ENCODE results near the gene AKR1D1.
"Not testable (repeated sequence)": the region's sequence is repeated elsewhere in the genome, so short reads cannot be mapped to it uniquely, and the experiment has no call there.

The AKR1D1 gene, protein sequence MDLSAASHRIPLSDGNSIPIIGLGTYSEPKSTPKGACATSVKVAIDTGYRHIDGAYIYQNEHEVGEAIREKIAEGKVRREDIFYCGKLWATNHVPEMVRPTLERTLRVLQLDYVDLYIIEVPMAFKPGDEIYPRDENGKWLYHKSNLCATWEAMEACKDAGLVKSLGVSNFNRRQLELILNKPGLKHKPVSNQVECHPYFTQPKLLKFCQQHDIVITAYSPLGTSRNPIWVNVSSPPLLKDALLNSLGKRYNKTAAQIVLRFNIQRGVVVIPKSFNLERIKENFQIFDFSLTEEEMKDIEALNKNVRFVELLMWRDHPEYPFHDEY

DNA sequence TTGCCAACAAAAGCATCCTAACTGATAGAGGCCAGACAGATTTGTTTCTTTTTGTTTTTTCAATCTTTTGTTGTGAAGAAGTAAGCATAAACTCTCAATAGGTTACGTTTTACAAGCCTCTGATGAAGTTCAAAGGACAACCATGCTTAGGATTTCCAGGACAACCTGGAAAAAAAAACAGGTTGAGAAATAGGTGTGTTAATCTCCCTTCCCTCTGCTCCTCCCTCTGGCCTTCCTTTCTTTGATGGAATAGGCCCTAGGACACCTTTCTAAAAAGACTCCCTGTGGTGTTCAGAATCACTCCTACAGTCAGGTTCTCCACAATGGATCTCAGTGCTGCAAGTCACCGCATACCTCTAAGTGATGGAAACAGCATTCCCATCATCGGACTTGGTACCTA lies at the start of gene AKR1D1:
TSS of gene AKR1D1 (plus strand) at position 264 of the 400 bp plus-strand sequence. CDS start at position 324, 60 bp downstream.
- FAIRE-seq: no peak

DNA sequence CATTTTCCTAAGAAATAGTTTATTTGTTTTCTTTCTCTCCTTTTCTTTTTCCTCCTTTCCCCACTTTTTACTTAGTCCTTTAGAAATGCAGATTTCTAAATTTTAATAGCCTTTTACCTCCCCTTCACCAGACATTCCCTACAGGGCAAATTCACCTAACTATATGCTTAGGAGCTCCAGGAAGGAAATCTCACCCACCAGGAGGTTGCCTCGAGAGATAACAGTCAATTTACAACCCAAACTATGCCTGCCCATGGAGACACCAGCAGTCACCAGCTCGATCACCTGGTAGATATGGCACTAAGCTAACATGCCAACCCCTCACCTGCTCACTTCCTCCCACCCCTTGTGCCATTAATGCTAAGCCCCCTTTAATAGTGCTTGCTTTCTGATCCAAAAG lies 49.2 kb upstream of the AKR1D1 start:
- FAIRE-seq: no peak

DNA sequence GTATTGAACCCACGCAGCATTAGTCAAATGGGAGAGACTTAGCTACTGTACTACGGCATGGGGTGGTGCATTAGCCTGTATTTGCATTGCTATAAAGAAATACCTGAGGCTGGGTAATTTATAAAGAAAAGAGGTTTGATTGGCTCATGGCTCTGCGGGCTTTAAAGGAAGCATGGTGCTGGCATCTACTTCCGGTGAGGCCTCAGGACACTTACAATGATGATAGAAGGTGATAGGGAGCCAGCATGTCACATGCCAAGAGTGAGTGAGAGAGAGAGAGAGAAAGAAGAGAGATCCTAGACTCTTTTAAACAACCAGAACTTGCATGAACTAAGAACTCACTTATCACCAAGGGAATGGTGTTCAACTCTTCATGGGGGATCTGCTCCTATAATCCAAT lies 47.1 kb upstream of the AKR1D1 start:
- no peak for FAIRE-seq

DNA sequence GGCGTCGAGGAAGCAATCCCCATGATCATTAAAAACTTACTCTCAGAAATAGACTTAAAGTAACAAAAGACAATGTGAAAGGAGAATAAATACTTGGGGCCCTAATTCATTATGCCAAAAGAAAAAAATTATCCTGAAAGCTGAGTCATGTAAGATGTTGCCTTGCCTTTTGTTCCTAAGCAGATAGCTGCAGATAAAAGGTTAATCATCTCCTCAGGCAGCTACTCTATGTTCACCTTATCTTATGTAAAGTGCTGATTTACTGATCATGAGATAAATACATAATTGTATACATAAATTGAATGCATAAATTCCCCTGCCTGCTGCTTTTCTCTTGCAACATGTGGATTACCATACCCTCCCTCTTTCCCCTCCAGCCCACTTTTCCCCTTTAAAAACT lies 46.3 kb upstream of the AKR1D1 start:
- no peak for FAIRE-seq

DNA sequence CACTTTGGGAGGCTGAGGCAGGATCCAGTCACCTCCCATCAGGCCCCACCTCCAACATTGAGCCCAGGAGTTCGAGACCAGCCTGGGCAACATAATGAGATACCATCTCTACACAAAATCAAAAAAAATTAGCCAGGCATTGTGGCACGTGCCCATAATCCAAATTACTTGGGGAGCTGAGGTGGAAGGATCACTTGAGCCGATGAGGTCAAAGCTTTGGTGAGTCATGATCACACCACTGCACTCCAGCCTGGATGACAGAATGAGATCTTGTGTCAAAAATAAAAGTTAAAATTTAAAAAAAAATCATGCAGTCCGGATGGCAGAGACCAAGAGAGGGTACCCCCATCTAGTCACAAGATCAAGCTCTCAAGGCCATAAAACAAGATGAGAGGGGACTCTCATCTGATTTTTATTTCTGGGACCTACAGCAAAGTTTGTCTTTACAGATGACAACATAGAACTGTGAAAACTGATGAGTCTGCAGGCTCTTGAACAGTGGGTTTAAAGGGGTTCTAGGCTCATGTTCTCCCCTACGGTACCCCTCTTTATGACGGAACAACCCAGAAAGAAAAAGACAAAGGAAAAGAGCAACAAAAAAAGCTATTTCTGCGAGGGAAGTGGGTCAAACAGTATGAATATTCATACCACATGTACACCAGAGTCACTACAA lies 45.4 kb upstream of the AKR1D1 start:
- no peak for FAIRE-seq

DNA sequence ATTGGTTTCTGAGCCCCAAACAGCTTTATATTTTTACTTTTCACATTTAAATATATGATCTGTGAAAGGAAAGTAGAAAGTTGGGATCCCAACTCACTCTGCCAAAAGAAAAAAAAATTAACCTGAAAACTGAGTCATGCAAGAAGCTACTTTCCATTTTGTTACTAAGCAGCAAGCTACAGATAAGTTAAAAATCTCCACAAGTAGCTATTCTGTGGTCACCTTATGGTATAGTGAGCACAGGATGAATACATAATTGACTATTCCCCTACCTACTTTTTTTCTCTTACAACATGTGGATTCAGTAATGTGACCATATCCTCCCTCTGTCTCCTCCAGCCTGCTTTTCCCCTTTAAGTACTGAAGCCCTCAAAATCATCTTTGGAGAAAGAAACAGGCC lies 44.1 kb upstream of the AKR1D1 start:
- no peak for FAIRE-seq

DNA sequence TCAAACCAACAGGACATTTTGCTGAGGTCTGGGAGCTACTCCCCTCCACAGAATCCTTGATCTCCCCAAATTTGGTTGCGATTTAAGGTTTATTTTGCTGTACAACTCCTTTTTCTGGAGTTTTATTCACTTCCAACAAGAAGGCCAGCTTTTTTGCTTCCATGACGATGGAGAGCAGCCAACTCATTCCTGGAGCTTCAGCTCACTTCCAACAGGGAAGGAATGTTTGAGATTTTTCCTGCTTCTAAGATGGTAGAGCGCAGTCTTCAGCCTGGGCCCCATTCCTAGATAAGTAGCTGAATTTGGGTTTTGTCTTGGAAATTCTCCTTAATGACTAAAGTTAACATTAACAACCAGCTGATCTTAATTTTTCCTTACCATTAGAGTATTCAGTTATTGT lies 43.5 kb upstream of the AKR1D1 start:
- no peak for FAIRE-seq

DNA sequence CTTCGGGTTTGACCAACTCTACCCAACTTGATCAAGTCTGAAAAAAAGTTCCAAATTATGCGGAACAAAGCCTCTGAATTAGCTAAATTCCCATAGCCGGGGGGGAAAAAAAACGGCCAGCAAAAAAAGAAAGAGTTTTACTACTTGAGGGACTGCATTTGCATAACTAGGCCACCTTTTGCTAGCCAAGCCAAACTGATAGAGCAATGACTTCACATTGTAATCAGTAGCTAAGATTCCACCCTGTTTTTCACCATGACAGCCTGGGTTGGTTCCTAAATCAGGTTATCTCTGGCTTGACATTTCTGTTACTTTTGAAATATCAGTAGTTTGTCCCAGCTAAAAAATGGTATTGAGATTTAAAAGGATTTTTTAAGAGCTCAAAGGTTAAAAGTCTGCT lies 43.0 kb upstream of the AKR1D1 start:
- FAIRE-seq: no peak

DNA sequence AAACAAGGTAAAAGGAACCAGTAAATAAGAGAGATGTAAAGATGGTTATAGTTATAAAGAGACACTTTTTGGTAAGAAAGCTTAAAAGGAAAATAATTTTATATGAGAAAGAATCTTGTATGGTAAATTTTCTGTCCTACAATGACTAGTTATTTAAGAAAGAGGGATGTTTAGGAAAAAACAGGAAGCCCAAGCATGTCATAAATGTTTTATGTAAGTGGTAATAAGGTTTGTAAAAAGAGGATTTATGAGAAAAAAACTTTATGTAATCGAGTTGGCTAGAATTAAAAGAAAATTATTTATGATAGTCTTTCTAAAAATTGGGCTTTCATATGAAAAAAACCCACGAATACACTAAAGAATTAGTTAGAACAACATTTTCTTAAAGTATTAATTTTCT lies 40.1 kb upstream of the AKR1D1 start:
- FAIRE-seq: peak; percentile 21

DNA sequence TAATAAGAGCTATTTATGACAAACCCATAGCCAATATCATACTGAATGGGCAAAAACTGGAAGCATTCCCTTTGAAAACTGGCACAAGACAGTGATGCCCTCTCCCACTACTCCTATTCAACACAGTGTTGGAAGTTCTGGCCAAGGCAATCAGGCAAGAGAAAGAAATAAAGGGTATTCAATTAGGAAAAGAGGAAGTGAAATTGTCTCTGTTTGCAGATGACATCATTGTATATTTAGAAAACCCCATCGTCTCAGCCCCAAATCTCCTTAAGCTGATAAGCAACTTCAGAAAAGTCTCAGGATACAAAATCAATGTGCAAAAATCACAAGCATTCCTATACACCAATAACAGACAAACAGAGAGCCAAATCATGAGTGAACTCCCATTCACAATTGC lies 36.2 kb upstream of the AKR1D1 start:
- not testable (repeated sequence) for FAIRE-seq

DNA sequence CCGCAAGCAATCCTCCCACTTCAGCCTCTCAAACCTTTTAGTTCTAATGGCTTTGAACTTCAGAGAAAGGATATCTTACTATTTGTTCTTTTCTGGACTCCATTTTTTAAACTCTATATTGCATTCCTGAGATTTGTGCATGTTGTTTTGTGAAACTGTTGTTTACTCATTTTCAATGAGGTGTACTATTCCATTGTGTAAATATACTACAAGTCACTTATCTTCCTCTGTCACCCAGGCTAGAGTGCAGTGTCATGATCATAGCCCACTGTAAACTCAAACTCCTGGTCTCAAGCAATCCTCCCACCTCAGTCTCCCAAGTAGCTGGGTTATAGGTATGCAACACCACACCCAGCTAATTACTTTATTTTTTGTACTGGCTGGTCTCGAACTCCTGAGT lies 31.4 kb upstream of the AKR1D1 start:
- no peak for FAIRE-seq

DNA sequence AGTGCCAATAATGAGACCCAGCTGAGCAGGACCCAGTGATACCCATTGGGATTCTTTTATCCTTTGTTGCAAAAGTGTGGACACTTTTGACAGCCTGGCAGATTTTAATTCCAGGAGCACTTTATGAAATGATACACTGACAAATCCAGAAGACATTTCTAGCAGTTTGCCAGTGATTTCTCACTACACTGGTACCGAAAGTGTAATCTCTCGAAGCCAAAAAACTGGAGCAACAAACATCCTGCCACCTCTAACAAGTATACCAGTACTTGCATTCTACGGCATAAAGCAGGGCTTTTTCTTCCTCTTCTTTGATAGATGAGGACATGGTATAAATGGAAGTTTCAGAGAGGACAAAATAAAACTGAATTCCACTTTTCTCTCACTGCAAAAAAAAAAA lies 28.4 kb upstream of the AKR1D1 start:
- FAIRE-seq: no peak

DNA sequence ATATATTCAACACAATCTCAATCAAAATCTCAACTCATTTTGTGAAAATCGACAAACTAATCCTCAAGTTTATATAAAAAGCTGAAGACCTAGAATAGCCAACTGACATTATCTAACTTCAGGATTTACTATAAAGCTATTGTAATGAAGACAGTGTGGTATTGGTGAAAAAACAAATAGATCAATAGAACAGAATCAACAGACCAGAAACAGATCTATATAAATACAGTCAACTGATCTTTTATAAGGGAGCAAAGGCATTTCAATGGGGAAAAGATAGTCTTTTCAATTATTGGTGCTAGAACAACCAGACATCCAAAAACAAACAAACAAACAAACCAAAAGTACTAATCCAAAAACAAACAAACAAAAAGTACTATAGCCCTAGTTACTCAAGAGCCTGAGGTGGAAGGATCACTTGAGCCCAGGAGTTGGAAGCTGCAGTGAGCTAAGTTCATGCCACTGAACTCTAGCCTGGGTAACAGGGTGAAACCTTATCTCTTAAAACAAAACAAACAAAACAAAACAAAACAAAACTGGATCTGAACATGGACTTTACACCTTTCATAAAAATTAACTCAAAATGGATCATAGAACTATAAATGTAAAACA lies 26.6 kb upstream of the AKR1D1 start:
- FAIRE-seq: no peak

DNA sequence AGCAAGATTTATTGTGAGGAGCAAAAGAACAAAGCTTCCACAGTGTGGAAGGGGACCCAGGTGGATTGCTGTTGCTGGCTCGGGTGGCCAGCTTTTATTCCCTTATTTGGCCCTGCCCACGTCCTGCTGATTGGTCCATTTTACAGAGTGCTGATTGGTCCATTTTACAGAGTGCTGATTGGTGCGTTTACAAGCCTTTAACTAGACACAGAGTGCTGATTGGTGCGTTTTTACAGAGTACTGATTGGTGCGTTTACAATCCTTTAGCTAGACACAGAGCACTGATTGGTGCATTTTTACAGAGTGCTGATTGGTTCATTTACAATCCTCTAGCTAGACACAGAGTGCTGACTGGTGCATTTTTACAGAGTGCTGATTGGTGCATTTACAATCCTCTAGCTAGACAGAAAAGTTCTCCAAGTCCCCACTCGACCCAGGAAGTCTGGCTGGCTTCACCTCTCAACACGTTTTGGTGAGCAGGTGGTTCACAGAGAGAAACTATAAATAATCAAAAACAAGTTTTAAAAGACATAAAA lies 24.5 kb upstream of the AKR1D1 start:
- not testable (repeated sequence) for FAIRE-seq

DNA sequence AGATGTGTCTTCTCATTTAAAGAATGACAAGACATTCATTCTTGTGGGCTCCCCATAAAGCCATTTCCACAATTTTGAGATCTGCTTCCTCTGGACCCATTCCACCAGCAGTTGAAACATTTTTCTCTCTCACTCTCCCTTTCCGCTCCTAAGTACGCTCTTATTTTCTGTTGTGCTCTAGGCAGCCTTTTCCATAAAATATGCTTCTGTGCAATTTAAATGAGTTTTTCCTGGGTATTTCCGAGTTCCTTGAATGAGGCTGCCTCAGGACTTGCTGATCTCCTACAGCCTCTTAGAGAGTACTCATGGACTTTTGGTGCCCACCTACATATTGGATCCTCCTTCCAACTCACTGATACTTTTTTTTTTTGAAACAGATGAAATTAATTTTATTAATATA lies 23.6 kb upstream of the AKR1D1 start:
- FAIRE-seq: no peak

DNA sequence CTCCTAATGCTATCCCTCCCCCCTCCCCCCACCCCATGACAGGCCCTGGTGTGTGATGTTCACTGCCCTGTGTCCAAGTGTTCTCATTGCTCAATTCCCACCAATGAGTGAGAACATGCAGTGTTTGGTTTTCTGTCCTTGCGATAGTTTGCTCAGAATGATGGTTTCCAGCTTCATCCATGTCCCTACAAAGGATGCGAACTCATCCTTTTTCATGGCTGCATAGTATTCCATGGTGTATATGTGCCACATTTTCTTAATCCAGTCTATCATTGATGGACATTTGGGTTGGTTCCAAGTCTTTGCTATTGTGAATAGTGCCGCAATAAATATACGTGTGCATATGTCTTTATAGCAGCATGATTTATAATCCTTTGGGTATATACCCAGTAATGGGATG lies 20.6 kb upstream of the AKR1D1 start:
- not testable (repeated sequence) for FAIRE-seq

DNA sequence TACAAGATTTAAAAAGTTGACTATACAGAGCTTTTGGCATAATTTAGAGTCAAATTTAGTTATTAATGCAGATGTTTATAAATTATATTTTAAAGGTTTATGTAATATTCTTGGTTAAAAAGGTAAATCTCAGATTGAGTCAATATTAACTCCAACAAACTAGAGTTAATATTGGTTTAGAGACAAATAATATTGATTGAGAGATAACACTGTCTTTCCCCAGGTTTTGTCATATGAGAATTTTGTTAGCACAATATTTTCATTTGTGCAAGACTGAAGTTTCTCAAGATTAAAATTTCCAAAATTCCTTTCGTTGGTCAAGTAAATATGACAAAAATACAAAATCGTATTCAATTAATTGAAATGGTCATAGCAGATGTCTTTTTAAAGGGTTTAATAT lies 12.9 kb upstream of the AKR1D1 start:
- FAIRE-seq: peak; percentile 43

DNA sequence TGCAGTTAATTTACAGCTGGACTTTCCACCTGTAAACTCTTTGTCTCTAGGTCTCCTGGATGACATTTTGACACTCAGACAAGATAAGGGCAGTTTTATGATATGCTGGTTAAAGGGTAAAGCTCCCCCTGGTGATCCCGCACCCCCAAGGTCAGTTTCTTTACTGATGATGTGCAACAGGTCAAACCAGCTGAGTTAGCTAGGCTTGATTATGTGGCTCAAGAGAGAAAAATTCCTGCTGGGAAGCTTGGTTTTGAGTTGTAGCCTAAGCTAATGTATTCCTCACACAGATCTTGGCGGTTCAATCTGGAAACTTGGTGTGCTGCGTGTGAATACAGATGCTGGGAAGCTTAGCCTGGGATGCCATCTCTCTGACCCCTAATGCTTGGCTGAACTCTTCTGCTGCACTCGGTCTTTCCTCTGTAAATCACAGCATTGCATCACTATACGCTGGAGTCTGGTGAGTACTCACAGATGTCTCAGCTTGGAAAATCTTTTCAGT lies 11.4 kb upstream of the AKR1D1 start:
- no peak for FAIRE-seq

DNA sequence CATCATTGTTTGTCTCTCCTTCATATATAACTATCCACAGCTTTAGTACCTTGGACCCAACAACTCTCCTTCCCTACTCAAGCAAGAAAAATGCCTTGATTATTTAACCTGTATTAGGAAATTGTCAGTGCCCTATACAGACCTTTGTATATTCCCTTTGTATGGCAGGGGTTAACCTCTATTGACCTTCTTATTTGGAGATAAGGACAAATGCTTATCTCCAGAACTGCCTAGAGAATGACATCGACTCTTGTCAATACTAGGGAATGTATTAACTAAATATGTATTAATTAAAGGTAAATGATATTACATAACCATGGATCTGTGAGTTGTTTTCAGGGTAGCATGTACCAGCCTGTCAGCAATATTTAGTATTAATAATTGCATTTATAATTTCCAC lies 10.4 kb upstream of the AKR1D1 start:
- no peak for FAIRE-seq

DNA sequence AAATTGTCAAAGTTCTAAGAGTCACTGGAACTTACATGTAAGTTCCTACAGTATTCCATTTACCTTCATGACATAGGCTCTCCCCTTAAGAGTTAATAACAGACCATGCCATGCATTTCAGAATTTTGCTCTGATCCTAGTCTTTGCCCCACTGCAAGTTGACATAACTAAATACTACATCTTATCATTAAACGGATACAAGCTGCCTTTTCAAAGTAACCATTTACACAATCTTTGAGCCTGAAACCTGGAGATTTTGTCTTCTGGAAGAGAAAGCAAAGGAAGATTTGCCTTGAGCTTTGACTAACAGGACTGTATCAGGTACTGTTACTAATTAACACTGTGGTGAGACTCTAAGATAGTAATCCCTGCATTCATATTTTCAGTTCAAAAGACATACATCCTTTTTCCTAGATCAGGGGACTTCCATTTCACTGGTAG lies 9.3 kb upstream of the AKR1D1 start:
- FAIRE-seq: no peak

DNA sequence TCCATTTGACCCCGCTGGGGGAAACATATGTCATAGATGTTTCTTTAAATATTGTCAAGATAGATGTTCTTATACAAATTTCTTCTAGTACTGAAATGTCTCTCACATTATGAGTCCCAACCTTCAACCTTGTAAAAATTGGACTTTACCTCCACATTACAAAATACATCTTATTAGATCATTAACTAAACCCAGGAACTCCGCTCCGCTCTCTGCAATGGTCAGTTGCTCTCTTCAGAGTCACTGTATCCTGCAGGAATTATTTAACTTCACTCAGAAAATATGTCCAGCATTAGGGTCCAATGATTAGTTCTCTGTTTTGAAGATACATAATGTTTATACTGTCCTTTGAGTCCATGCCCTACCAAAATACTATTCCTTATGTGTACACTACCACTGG lies 8.5 kb upstream of the AKR1D1 start:
- no peak for FAIRE-seq

DNA sequence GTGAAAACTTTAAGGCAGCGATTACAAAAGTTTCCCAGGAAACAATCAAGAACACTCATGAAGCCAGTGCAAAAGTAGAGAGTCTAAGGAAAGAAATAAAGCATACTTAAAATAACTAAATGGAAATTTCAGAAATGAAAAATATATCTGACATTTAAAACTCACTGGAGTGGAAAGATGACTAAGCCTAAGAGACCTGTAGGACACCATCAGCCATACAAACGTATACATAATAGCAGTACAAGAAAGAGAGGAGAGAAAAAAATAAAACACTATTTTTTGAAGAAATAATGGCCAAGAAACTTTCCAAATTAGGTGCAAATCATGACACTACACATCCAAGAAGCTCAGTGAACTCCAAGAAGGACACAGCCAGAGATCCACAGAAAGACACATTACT lies 5.4 kb upstream of the AKR1D1 start:
- FAIRE-seq: no peak

DNA sequence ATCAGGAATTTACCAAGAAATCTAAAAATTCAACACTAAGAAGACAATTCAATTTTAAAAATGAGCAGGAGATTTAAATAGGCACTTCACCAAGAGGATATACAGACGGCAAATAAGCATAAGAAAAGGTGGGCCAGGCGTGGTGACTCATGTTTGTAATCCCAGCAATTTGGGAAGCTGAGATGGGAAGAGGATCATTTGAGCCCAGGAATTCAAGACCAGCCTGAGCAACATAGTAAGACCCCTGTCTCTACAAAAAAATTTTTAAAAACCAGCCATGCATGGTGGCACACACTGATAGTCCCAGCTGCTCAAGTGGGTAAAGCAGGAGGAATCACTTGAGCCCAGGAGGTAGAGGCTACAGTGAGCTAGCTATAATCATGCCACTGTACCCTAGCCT lies 3.5 kb upstream of the AKR1D1 start:
- no peak for FAIRE-seq

DNA sequence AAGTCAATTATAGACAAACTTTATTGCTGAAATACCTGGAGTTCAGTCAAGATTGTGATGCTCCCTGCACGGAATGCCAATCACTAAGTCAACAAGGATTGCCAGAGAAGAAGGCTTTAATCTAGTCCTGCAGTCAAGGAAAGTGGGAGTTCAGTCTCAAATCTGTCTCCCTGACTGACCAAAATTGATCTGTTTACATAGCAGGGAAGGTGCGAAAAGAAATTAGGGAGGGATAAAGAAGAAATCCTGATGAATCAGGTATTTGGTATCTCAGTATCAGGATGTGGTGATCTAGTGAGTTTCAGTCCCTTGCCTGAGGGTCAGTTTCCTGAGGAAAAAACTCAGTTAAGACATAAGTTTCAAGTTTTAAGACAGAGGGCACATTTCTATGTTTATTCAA lies 2.1 kb upstream of the AKR1D1 start:
- no peak for FAIRE-seq
